RWPE2 (cell line): Measurements from ENCODE around the gene NABP1.

Experiments used
- ATAC-seq: fragments of 200-7000 bp; cut with Tn5 transposase; 3 replicates; pipeline ENCODE4 v1.9.1; 2021; ENCODE audit warnings: low read depth
- DNase-seq: peaks from one replicate; pipeline ENCODE4 v3.0.0-alpha.2; 2020; ENCODE audit warnings: low spot score
- H3K27ac ChIP-seq: fragments of 450-650 bp; 2 replicates; pipeline ENCODE4 v1.5.1; 2017; ENCODE audit warnings: mild to moderate bottlenecking; ENCODE audit not compliant: poor library complexity, severe bottlenecking
- H3K27me3 ChIP-seq: fragments of 250-450 bp; sonication (Bioruptor Pico); 2 replicates; pipeline ENCODE4 v1.5.1; 2021; ENCODE audit warnings: mild to moderate bottlenecking, moderate library complexity; ENCODE audit not compliant: insufficient read depth, poor library complexity, severe bottlenecking
- H3K36me3 ChIP-seq: fragments of 250-450 bp; sonication (Bioruptor Pico); 2 replicates; pipeline ENCODE4 v1.5.1; 2020; ENCODE audit warnings: low read depth, mild to moderate bottlenecking, moderate library complexity
- H3K4me1 ChIP-seq: fragments of 250-450 bp; sonication (Bioruptor Pico); 2 replicates; pipeline ENCODE4 v1.5.1; 2021; ENCODE audit warnings: mild to moderate bottlenecking, moderate library complexity; ENCODE audit not compliant: insufficient read depth, poor library complexity, severe bottlenecking
- H3K4me3 ChIP-seq: fragments of 250-450 bp; sonication (Bioruptor Pico); 2 replicates; pipeline ENCODE4 v1.5.1; 2021; ENCODE audit warnings: mild to moderate bottlenecking, moderate library complexity; ENCODE audit not compliant: severe bottlenecking
- H3K9me3 ChIP-seq: fragments of 250-450 bp; sonication (Bioruptor Pico); 2 replicates; pipeline ENCODE4 v1.5.1; 2021; ENCODE audit warnings: mild to moderate bottlenecking, moderate library complexity; ENCODE audit not compliant: severe bottlenecking
- TF ChIP-seq, protein P1 (sequence below): fragments of 450-650 bp; IDR thresholded peaks from one replicate; pipeline ENCODE4 v1.5.1; 2017; ENCODE audit warnings: mild to moderate bottlenecking, moderate library complexity; ENCODE audit not compliant: poor library complexity, severe bottlenecking

Gene NABP1

DNA sequence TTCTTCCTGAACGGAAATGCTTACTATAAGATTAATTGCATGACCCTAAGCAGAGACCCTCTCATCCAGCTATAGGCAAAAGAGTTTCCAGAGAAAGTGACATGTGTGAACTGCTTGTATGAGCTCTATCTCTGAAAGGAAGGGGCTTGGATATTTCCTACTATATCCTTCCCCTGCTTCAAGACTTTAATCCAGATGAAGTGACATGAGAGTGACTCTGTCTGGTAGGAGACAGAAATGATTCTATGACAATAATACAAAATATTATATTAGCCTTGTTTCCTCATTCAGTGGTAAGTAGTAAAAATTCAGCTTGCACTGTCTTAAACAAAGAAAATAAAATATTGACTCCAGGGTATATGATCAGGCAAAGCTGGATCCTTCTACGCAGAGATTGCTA is 37.5 kb downstream of the NABP1 start:
- TF ChIP-seq, protein P1, sequence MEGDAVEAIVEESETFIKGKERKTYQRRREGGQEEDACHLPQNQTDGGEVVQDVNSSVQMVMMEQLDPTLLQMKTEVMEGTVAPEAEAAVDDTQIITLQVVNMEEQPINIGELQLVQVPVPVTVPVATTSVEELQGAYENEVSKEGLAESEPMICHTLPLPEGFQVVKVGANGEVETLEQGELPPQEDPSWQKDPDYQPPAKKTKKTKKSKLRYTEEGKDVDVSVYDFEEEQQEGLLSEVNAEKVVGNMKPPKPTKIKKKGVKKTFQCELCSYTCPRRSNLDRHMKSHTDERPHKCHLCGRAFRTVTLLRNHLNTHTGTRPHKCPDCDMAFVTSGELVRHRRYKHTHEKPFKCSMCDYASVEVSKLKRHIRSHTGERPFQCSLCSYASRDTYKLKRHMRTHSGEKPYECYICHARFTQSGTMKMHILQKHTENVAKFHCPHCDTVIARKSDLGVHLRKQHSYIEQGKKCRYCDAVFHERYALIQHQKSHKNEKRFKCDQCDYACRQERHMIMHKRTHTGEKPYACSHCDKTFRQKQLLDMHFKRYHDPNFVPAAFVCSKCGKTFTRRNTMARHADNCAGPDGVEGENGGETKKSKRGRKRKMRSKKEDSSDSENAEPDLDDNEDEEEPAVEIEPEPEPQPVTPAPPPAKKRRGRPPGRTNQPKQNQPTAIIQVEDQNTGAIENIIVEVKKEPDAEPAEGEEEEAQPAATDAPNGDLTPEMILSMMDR: no peak
- Histone ChIP-seq H3K4me3 (no peak overlapping the region), H3K27ac (no peak overlapping the region), H3K27me3 (no peaks in the 10 kb centered on the region), H3K9me3 (no peaks in the 10 kb centered on the region), H3K4me1 (no peaks in the 10 kb centered on the region), H3K36me3 (no peaks in the 10 kb centered on the region)
- no peak for ATAC-seq
- DNase-seq: no peak

DNA sequence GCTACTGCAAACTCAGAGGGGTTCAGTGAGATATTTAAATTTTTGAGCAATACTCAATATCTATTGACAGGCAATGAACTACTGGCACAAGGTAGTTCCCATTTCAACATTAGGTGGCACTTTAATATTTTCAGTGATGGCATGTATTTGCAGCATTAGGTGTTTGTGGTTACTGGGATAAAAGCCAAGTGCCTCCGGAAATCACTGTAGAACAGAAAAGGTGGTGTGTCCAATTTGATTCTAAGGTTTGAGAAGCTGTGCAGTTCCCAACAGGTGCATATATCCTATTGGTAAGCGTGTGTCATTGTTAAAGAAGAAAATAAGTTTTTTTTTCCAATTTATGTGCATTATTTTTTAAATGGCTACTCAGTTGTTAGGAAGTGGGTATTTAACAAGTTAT is 41.3 kb downstream of the NABP1 start:
- Histone ChIP-seq H3K4me3 (no peak overlapping the region), H3K36me3 (no peaks in the 10 kb centered on the region), H3K4me1 (peaks cover 8% of the 10 kb centered on the region), H3K27me3 (no peaks in the 10 kb centered on the region), H3K9me3 (no peaks in the 10 kb centered on the region), H3K27ac (no peak overlapping the region)
- TF ChIP-seq, protein P1: no peak
- DNase-seq (no peak), ATAC-seq (no peak)

DNA sequence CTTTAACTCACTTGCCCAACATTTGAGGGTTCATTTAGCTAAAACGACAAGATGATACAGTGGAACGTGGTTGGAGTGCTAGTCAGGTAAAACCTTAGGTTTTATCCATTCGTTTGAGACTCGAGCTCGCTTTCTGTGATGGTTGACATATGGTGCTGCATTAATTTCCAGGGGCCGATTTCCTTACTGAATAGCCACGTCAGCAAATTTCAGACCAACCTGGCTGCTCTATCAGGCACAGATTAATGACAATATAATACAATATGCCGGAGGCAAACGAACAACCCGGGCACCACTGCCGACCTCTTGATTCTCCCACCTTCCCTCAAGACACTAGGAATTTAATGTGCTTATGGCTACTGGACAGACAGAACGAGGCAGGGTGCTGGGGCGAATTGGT is 42.0 kb downstream of the NABP1 start:
- TF ChIP-seq, protein P1: no peak

DNA sequence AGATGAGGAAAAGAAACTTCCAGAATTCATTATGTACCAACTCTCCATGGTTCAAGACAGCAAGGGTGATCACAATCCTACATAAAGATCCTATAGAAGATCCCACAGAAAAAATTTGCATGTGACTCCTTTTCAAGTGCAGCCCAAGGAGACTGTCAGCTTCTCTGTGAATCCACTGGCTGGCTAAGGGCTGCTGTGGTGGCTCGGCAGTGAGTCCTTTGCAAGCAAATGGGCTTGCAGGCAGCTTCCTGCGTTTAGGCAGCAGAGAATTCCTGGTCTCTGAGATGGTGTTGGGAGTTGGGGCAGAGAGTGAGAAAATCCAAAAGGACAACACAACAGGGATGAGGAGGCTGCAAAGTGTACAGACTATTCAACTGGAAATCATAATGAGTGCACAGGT is 43.4 kb downstream of the NABP1 start:
- Histone ChIP-seq H3K4me1 (peaks cover 8% of the 10 kb centered on the region), H3K27me3 (no peaks in the 10 kb centered on the region), H3K27ac (no peak overlapping the region), H3K4me3 (no peak overlapping the region), H3K9me3 (no peaks in the 10 kb centered on the region), H3K36me3 (no peaks in the 10 kb centered on the region)
- TF ChIP-seq, protein P1: no peak
- no peak for ATAC-seq
- no peak for DNase-seq

More for the DNA sequence above, 42.0 kb downstream of the NABP1 start:
- H3K27ac ChIP-seq: no peak overlapping the region
- H3K9me3 ChIP-seq: no peaks in the 10 kb centered on the region
- ATAC-seq (no peak), DNase-seq (no peak)
- H3K36me3 ChIP-seq: no peaks in the 10 kb centered on the region
- no peak overlapping the region for H3K4me3 ChIP-seq
- peaks cover 8% of the 10 kb centered on the region for H3K4me1 ChIP-seq
- no peaks in the 10 kb centered on the region for H3K27me3 ChIP-seq

DNA sequence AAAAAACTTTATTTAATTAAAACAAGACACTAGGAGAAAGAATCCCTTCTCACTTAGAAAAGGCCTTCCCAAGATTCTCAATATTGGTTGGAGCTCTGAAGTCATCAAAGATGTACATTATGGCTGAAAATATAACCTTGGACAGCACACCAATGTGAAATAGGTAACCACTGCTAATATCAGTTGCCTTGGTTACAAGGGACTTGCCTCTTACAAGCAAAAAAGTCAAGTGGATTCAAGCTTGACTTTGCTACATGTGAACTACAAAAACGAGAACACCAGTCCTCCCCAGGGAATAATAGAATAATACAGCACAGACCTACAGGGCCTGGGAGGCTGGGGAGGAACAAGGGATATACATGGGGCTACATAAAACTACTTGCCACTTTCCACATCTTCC is 46.1 kb downstream of the NABP1 start:
- TF ChIP-seq, protein P1: no peak
- H3K27me3 ChIP-seq: no peaks in the 10 kb centered on the region
- no peaks in the 10 kb centered on the region for H3K9me3 ChIP-seq
- H3K4me3 ChIP-seq: no peak overlapping the region
- DNase-seq (no peak), ATAC-seq (no peak)
- H3K4me1 ChIP-seq: peaks cover 8% of the 10 kb centered on the region
- no peaks in the 10 kb centered on the region for H3K36me3 ChIP-seq
- H3K27ac ChIP-seq: no peak overlapping the region
